Measurements from ENCODE around the gene ZNF784.

The ZNF784 gene

GRCh38 chr19:55637534-55637933 lies 13.2 kb upstream of the ZNF784 start:
- no peaks in the 10 kb centered on the region for H3K27me3 ChIP-seq (ENCODE audit: insufficient read depth, low read length)
- H3K9me3 ChIP-seq (ENCODE audit: low read length): no peaks in the 10 kb centered on the region
- H3K9ac ChIP-seq (ENCODE audit: low read length): no peak overlapping the region
- TF ChIP-seq CTCF (IDR thresholded peaks at IDR 0.05; ENCODE audit: low read length) (no peak), EZH2 (IDR thresholded peaks at IDR 0.05; ENCODE audit: borderline replicate concordance, low read length) (no peak)
- H3K4me3 ChIP-seq (ENCODE audit: low read depth, low read length, poor library complexity, severe bottlenecking): no peak overlapping the region
- peaks cover 16% of the 10 kb centered on the region for H3K79me2 ChIP-seq (ENCODE audit: insufficient read depth, low read length)
- H3K4me2 ChIP-seq (ENCODE audit: low read length): no peak overlapping the region
- H3F3A ChIP-seq (ENCODE audit: insufficient read depth, low read length): no peaks in the 10 kb centered on the region
- H2AFZ ChIP-seq (ENCODE audit: low read length): no peak overlapping the region
- 0 out of 2 replicates have a peak, but pooled peaks cover 4% of the 10 kb centered on the region for H3K36me3 ChIP-seq (ENCODE audit: insufficient read depth, low read length)
- H3K4me1 ChIP-seq (ENCODE audit: insufficient read depth, low read length, severe bottlenecking): peaks cover 47% of the 10 kb centered on the region
- H3K27ac ChIP-seq (ENCODE audit: low read depth, low read length, poor library complexity, severe bottlenecking): no peak overlapping the region
- no peaks in the 10 kb centered on the region for H3K9me2 ChIP-seq (ENCODE audit: low read depth, low read length)
- no peaks in the 10 kb centered on the region for H4K20me1 ChIP-seq (ENCODE audit: insufficient read depth, low read length)

GRCh38 chr19:55636723-55637122 lies 12.4 kb upstream of the ZNF784 start:
- Histone ChIP-seq H3K36me3 (ENCODE audit: insufficient read depth, low read length) (0 out of 2 replicates have a peak, but pooled peaks cover 4% of the 10 kb centered on the region), H3K27ac (ENCODE audit: low read depth, low read length, poor library complexity, severe bottlenecking) (no peak overlapping the region), H2AFZ (ENCODE audit: low read length) (no peak overlapping the region), H3F3A (ENCODE audit: insufficient read depth, low read length) (no peaks in the 10 kb centered on the region), H3K4me3 (ENCODE audit: low read depth, low read length, poor library complexity, severe bottlenecking) (peak overlapping the region; percentile 82), H3K79me2 (ENCODE audit: insufficient read depth, low read length) (peaks cover 16% of the 10 kb centered on the region), H3K4me2 (ENCODE audit: low read length) (peak overlapping the region; percentile 97), H3K9me2 (ENCODE audit: low read depth, low read length) (no peaks in the 10 kb centered on the region), H4K20me1 (ENCODE audit: insufficient read depth, low read length) (no peaks in the 10 kb centered on the region), H3K27me3 (ENCODE audit: insufficient read depth, low read length) (no peaks in the 10 kb centered on the region), H3K9ac (ENCODE audit: low read length) (peak overlapping the region; percentile 89; the same call in 1 of the 2 replicates), H3K9me3 (ENCODE audit: low read length) (no peaks in the 10 kb centered on the region), H3K4me1 (ENCODE audit: insufficient read depth, low read length, severe bottlenecking) (peaks cover 47% of the 10 kb centered on the region)
- no peak for TF ChIP-seq EZH2 (IDR thresholded peaks at IDR 0.05; ENCODE audit: borderline replicate concordance, low read length)
- no peak for TF ChIP-seq CTCF (IDR thresholded peaks at IDR 0.05; ENCODE audit: low read length)

- Histone ChIP-seq H4K20me1 (ENCODE audit: insufficient read depth, low read length) (no peaks in the 10 kb centered on the region), H3F3A (ENCODE audit: insufficient read depth, low read length) (no peaks in the 10 kb centered on the region), H3K9me3 (ENCODE audit: low read length) (no peaks in the 10 kb centered on the region), H2AFZ (ENCODE audit: low read length) (no peak overlapping the region), H3K27me3 (ENCODE audit: insufficient read depth, low read length) (no peaks in the 10 kb centered on the region), H3K36me3 (ENCODE audit: insufficient read depth, low read length) (0 out of 2 replicates have a peak, but pooled peaks cover 4% of the 10 kb centered on the region), H3K4me2 (ENCODE audit: low read length) (peak overlapping the region; percentile 97), H3K27ac (ENCODE audit: low read depth, low read length, poor library complexity, severe bottlenecking) (no peak overlapping the region), H3K4me1 (ENCODE audit: insufficient read depth, low read length, severe bottlenecking) (peaks cover 48% of the 10 kb centered on the region), H3K79me2 (ENCODE audit: insufficient read depth, low read length) (peaks cover 16% of the 10 kb centered on the region), H3K9me2 (ENCODE audit: low read depth, low read length) (no peaks in the 10 kb centered on the region), H3K4me3 (ENCODE audit: low read depth, low read length, poor library complexity, severe bottlenecking) (peak overlapping the region; percentile 82), H3K9ac (ENCODE audit: low read length) (peak overlapping the region; percentile 89)
- TF ChIP-seq EZH2 (IDR thresholded peaks at IDR 0.05; ENCODE audit: borderline replicate concordance, low read length) (no peak), CTCF (IDR thresholded peaks at IDR 0.05; ENCODE audit: low read length) (no peak)
These were observed 11.6 kb upstream of the ZNF784 start for GRCh38 chr19:55635856-55636440.
